HL-60/S4 treated with retinoic acid at 250 ng/mL for 4 days and 3 days (cell line): Measurements from ENCODE around the gene SKI.

Source experiments
- in situ Hi-C: fragments of 300-500 bp; cut with MboI; formaldehyde crosslinking; loops from 2 replicates; pipeline ENCODE4 v1.7.0; 2022; ENCODE audit warnings: low sequenced_read_pairs

Gene SKI

DNA sequence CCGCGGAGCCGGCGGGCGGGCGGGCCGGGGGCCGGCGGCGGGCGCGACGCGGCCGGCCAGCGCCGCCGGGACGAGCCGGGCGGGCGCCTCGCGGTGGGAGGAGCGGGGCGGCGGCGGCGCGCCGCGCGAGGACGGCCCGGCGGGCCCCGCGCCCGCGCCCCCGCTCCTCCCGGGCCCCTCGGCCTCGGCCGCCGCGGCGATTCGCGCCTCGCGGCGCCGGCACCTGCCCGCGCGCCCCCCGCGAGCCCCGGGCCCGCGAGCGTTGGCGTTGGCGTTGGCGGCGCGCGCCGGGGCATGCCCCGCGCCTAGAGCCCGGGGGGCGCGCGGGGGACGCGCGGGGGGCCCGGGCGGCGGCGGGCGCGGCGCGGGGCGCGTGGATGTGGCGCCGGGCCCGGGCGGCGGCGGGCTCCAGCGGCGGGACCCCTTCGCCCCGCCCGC lies at the start of gene SKI:
SKI (plus strand) TSS at position 163 of the 438 bp plus-strand sequence. CDS start 448 bp downstream, outside the sequence.
- in situ Hi-C loops, result no loop called here

DNA sequence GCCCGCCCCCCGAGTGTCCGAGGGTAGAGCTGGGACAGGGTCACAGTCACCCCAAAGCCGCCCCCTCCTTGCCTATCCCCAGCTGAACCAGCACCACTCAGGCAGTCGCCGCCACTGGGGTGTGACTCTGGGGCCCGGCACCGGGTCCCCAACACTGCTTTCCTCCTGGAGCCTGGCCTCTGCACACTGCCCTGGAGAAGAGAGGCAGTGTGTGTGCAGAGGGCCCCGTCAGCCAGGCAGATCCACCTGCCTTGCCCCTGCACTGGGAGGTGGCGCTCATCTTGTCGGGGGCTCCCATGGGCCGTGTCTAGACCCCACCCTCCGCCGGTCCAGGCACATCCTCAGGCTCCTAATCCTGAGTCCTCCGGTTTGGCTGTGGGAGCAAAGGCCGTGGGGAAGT lies 49.2 kb upstream of the SKI start:
- in situ Hi-C loops, result loop anchor here (10.0 to 25.0 kb wide), 2 partner anchors 84 to 408 kb away; partner anchors contain the start of gene PRXL2B

DNA sequence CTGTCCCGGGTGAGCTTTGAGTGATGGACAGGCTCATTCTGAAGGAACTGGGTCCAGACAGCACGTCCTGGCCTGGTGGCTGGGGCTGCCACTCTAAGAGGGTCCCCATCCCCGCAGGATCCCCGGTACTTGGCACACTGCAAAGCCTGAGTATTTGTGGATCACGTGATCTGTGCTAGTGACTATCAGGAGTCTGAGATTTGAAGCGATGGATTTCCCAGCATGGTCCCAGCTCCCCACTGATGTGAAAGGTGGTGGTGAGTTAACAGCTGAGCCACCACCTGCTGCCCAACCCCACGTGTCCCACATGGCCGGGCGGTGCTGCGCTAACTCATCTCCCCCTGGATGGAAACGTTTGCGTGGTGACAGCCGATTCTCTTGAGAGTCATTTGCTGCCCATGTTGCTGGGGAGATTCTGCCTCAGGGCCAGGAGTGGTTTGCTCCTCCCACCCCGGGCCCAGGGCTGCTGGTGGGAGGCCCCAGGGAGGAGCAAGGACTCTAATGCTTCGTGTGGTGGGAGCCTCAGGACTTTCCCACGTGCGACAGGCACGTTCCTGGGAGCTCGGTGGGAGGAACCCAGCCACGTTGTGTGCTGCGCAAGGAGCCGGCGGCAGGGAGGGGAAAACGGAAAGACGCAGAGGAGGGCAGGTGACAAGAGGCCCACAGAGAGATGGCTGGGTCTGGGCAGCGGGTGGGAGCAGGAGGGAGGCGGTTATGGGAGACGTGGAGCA lies 48.7 kb upstream of the SKI start:
- in situ Hi-C loops, result loop anchor here (10.0 to 25.0 kb wide), 2 partner anchors 85 to 408 kb away; partner anchors contain the start of gene PRXL2B

DNA sequence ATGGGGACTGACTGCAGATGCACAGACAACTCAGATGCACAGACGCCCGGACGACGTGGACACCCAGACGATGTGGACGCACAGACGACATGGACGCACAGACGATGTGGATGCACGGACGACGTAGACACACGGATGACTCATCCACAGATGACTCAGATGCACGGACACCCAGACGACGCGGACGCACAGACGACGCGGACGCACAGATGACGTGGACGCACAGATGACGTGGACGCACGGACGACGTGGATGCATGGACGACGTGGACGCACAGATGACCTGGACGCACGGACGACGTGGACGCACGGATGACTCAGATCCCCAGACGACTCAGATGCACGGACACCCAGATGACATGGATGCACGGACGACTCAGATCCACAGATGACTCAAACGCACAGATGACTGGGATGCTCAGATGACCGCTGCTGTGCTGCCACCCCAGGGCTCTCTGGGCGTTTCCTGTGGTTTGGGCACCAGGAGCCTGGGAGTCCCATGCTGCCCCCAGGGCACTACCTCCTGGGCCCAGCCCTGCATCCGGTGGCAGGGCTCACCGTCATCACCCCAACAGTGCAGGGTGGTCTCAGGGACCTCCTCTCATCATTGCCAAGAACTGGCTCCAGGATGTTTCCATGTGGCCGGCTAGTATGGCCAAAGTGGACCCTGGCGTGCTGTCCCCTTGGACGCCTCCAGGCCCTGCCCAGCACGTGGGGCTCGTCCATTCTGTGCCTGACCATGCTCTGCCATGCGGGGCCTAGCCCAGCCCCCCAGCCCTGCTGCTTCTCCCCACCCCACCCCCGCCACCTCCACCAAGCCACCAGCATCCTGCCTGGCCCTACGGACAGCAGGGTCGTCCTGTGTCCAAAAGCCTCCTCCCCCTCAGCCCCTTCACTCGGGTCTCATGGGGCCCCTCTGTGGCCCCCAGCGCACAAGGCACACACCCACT lies 47.5 kb upstream of the SKI start:
- in situ Hi-C loops, result loop anchor here (25.0 kb wide), 1 partner anchor 407 kb away; the partner anchor contains the start of gene PRXL2B

DNA sequence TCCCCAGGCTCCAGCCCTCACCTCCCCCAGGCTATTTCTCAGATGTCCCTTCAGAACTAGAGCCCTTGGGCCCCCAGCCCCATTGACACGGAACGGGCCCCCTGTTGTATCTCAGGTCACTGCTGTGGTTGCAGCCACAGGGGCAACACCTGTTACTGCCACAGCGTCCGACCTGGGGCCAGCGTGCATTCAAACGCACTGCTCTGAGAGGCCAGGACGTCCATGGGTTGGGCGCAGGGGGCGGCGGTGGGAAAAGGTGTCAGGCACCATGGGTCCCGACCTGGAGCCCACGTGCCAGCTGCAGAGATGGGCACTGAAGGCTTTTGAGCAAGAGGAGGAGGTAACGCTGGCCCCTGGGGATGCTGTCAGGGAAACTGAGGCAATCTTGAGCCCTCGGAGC lies 46.8 kb upstream of the SKI start:
- in situ Hi-C loops, result loop anchor here (25.0 kb wide), 1 partner anchor 406 kb away; the partner anchor contains the start of gene PRXL2B

DNA sequence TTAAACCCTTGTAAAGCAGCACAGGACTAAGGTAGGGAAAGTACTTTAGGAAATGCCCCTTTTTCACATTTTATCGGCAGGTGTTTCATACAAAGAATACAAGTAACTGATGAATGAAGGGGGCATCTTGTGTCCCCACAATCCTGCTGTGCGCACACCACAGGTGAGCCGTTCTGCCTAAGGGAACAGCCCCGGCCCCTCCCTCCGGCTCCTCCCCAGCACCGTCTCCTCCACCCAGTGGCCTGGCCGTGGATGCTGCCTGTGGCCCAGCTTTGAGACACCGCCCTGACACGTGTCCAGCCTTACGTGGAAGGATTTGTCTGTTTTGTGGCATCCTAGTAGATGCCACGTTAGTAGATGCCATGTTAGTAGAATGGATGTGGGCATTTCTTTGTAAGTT lies 46.4 kb upstream of the SKI start:
- in situ Hi-C loops, result loop anchor here (25.0 kb wide), 1 partner anchor 406 kb away; the partner anchor contains the start of gene PRXL2B

DNA sequence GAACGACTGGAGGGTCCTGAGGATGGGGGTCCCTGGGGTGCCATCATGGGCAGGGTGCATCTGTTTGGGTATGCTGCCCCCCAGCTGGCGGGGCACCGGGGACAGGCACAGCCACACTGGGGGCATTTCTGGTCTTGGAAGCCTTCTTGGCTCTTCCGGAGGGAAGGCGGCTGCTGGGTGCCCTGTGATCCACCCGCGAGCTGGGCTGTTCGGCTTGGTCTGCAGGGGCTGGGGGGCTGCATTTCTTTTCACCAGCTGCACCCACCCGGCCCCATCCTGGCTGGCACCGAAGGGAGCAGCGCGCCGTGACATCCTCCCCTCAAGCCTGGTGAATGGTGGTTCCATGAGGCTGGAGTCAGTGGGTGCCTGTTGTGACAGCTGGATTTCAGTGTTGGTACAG lies 45.7 kb upstream of the SKI start:
- in situ Hi-C loops, result loop anchor here (25.0 kb wide), 1 partner anchor 405 kb away; the partner anchor contains the start of gene PRXL2B

DNA sequence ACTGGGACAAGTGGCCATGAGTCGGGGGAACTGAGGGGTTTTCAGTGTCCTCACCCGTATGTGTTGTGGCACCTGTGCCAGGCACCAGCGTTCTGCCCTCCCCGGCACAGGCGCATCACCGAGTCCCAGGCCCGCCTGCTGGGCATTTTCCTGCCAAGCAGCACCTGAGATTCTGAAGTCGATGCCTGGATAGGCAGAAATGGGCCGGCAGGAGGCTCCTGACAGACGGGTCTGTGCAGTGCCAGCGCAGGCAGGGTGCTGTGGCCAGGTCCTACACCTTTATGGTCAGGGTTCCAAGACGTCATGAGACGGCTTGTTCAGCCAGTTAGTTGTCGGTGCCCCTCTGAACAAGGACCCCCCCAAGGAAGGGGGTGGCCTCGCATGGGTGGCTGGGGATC lies 44.2 kb upstream of the SKI start:
- in situ Hi-C loops, result loop anchor here (25.0 kb wide), 1 partner anchor 403 kb away; the partner anchor contains the start of gene PRXL2B

DNA sequence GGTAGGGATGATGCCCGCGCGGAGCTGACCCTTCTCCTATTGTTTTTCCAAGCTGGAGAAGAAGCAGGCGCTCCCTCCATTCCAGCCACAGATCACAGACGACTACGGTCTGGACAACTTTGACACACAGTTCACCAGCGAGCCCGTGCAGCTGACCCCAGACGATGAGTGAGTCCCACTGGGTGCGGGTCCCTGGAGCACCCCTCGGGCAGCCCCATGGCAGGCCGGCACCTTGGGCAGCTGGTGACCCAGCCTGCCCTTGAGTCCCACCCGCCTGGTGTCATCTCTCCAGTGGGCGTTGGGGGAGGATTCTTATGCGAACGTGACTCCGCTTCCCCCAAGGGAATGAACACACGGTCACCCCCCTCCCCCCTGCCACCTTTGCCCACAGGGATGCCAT lies 43.6 kb upstream of the SKI start:
- in situ Hi-C loops, result loop anchor here (25.0 kb wide), 1 partner anchor 403 kb away; the partner anchor contains the start of gene PRXL2B

DNA sequence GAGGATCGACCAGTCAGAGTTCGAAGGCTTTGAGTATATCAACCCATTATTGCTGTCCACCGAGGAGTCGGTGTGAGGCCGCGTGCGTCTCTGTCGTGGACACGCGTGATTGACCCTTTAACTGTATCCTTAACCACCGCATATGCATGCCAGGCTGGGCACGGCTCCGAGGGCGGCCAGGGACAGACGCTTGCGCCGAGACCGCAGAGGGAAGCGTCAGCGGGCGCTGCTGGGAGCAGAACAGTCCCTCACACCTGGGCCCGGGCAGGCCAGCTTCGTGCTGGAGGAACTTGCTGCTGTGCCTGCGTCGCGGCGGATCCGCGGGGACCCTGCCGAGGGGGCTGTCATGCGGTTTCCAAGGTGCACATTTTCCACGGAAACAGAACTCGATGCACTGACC lies 43.2 kb upstream of the SKI start:
- in situ Hi-C loops, result loop anchor here (25.0 kb wide), 1 partner anchor 402 kb away; the partner anchor contains the start of gene PRXL2B

DNA sequence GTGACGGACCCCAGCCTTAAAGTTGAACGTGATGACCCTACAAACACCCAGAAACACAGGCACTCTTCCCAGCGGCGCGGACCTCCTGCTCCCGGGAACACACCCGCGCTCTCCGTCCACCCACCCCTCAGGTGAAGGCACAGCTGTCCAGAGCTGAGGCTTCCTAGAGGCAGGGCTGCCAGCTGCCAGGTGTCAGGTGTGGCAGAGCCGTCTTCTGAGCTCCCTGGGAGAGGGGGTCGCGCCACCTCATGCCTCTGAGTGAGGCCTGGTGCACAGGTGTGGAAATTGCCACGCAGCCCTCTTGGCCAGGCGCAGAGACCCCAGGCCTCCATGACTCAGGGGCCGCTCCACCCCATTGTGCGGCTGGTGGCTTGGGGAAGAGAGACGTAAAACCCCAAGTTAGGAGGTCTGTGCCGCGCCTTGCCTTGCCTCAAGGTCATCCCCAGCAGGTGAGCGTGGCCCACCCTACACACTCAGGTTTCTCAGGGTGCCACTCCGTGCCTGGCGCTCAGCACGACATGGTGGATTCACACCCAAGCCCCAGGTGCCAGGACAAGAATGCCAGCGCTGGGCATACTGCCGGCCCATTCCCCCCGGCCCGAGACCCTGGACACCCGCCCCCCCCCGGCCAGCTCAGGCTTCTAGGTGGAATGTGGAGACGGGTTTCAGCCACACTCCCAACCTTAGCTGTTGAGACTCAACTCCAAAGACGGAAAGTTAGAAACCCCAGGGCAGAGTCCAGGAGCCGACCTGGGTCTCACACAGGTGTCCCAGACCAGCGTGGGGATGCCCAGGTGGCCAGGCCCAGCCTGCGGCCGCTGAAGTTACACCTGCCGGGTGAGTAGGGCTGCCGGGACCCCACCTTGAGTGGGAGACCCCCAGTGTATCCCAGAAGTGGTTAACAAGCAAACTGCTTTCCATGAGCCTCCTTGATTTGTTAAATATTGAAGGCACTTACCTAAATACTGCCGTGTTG lies 42.0 kb upstream of the SKI start:
- in situ Hi-C loops, result loop anchor here (25.0 kb wide), 1 partner anchor 401 kb away; the partner anchor contains the start of gene PRXL2B

DNA sequence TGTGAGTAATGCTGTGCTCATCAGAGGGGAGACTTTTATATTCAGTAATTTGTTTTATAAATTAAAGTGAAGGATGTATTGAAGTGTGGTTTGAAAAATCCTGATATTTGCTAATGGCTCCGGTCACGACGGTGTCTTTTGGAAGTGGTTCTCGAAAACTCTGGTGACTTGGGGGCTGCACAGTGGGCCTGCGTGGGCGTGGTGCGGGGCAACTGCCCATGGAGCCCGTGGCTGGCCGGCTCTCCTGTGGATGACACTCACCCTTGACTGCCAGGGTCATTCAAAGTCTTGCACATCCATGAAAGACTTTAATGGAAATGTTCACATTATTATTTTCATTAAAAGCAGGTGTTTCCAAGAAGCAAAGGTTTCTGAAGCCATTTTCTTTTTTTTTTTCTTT lies 41.2 kb upstream of the SKI start:
- in situ Hi-C loops, result loop anchor here (25.0 kb wide), 1 partner anchor 400 kb away; the partner anchor contains the start of gene PRXL2B

DNA sequence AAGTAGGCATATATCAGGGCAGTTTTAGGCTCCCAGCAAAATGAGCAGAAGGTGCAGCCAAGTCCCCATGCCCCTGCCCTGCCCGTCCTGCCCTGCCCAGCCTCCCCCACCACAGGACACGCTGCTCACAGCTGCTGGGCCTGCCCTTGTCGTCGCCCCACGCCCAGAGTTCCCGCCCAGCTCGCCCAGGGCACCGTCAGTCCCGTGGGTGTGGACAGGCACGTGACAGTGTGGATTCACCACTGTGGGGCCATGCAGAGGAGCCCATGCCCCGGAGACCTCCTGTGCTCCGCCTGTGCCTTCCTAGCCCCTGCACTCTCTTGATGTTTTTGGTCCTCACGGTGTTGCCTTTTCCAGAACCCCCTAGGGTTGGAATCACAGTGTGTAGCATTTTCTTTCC lies 40.5 kb upstream of the SKI start:
- in situ Hi-C loops, result loop anchor here (25.0 kb wide), 1 partner anchor 400 kb away; the partner anchor contains the start of gene PRXL2B

DNA sequence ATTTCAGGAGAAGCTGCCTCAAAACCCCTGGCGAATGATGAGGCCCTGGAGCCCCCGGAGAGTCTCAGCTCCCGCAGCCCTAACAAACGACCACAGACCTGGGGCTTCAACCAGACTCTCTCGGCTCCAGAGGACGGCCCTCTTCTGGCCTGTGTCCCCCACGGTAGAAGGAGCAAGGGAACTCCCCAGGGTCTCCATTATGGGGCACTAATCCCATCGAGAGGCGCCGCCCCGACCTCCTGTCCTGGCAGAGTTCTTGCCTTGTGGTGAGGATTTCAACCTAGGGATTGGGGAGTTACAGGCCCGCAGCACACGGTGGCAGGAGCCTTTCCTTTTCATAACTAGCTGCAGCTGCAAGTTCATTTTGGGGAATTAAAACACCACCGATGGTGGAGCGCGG lies 39.8 kb upstream of the SKI start:
- in situ Hi-C loops, result loop anchor here (25.0 kb wide), 1 partner anchor 399 kb away; the partner anchor contains the start of gene PRXL2B

DNA sequence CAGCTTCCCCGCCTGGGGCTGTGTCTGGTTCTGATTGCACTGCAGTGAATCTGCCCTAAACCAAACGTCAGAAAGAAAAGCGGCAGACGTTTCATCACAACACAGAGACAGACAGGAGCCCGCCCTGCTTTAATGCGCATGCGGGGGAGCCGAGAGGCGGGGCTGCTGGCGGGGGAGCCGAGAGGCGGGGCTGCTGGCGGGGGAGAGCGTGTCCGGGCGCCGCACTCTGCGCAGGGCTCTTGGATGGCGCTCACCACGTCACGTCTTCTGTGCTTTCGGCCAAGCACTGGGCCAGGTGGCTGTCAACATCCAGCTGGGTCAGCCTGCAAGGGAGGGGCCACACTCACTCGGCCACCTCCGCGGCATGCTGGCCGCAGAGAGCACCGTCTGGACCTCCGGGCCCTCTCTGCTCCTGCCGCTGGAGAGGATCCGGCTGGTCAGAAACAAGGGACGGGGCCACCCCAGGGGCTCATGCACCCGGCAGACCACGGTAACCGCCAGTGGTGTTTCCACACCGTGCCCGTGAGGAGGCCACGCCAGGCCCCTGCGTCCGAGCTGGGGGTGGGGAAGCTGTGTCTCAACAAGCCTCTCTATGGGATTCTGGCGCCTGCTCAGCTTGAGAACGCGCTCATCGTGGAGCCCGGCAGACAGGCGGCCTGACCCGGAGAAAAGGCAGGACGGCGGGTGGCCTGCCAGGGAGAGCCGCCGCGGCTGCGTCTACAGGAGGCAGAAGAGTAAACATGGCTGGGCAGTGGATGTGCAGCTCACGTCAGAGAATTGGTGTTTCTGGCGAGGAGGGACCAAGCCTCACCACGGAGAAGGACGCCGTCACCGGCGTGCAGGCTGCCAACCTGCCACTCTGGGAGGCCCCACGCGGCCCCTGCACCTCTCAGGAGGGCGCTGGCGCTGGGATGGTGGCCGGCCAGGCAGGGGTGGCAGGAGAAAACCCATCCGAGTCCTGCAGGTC lies 38.4 kb upstream of the SKI start:
- in situ Hi-C loops, result loop anchor here (10.0 to 25.0 kb wide), 2 partner anchors 185 to 398 kb away; partner anchors contain the start of gene PRXL2B

DNA sequence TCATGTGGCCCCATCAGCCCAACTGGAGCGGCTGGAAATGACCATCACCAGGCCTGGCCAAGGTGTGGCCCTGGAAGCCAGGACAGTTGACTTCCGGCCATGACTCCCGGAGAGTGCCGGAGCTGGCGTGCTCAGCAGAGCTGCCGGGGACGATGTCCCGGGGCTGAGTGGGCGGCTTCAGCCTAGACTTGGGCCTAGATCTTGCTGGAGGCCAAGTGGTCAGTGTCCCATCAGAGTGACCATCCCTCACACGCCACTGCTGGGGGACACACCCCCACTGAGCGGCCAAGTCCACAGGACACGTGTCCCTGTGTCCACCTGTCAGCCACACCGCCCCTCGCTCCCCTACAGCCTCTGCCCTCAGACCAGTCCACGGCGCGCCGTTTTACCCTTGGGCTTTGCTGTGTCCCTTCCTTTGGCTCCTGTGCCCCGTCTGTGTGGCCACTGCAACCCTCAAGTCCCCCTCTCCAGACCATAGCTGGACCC lies 37.6 kb upstream of the SKI start:
- in situ Hi-C loops, result loop anchor here (10.0 to 25.0 kb wide), 2 partner anchors 184 to 397 kb away; partner anchors contain the start of gene PRXL2B

DNA sequence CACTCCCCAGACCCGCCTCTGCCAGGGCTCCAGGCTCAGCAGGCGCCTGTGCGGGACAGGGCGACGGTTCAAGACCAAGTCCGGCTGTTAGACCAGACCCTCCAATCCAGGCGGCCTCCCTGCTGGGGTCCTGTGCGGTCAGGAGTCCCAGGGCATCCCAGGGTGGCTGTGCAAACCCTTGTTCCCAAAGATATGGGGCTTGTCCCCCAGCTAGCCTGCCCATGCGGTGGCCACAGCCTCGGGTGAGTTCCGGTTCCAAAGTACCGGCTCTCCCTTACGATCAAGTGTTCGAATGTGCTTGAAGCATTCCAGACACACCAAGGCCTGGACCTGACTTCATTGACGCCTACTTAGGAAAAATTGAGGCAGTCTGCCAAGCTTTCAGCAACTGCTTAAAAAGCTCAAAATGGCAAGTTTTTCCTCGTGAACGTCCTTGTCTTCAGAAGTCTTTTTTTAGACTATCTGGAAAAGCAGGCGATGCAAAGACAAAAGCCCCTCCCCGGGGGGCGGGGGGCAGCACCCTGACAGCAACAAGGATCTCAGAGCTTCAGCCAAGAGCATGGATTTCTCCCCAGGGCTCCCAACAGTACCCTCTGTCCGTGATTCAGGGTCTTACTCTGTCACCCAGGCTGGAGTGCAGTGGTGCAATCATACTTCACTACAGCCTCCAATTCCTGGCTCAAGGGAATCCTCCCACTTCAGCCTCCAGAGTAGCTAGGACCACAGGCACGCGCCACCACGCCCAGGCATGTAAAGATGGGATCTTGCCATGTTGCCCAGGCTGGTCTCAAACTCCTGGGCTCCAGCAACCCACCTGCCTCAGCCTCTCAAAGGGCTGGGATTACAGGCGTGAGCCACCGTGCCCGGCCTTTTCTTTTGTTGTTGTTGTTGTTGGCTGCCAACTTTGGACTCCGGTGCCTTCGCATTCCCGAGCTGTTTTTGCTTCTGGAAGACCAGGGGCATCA lies 35.8 kb upstream of the SKI start:
- in situ Hi-C loops, result loop anchor here (10.0 to 25.0 kb wide), 2 partner anchors 182 to 395 kb away; partner anchors contain the start of gene PRXL2B
